Stimulated activated CD4-positive, alpha-beta T cell treated with anti-CD3 and anti-CD28 coated beads, Interleukin-12 subunit alpha, Interleukin-12 subunit beta, amount 100 ng/mL, for 48 hours (primary cell): ENCODE results near the gene MAEA.
A peak's percentile ranks its signal among the peaks of the same experiment; 100 is the strongest.
"Not testable (repeated sequence)": the region's sequence is repeated elsewhere in the genome, so short reads cannot be mapped to it uniquely, and the experiment has no call there.

Experiments
- DNase-seq, 3 donors: peaks; one replicate each; pipeline ENCODE4 v3.0.0-alpha.2; 2020; ENCODE audit warnings: low read depth in 2 of 3, low spot score in 1 of 3

Gene MAEA

DNA sequence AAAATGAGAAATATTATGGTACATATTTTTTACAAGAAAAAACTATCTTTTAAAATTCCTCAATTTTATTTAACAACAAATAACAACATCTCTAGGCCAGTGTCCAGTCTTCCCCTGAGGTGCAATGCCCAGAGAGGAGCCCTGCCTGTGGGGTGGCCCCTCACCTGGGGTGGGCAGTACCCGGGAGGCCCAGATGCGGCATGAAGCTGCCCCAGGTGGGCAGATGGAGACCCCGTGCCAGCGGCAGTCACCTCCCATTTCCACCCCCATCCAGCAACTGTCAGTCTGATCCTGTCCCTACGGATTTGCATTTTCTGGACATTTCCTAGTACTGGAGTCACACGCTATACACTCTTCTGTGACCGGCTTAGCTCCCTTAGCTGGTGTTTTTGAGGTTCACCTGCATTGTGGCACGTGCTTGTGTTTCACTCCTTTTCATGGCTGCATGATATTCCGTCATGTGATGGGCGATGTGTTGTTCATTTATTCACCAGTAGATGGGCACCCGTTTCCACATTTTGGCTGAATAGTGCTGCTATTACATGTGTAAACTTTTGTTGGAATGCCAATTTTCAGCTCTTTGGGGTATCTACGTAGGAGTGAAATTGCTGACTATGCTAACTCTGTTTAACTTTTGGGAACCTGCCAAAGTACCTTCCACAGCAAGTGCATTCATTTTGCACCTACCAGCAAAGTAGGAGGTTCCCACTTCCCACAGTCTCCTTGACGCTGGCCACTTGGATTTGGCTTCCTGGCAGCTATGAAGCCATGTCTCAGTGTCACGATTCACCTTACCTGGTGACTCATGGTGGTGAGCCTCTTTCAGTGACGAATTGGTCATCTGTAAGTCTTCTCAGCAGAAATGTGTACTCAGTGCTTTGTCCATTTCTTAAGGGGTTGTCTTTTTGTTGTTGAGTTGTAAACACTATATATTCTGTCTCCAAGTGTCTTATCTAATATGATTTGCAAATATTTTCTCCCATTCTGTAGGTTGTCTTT is 11.7 kb upstream of the MAEA start:
- DNase-seq, result no peak

DNA sequence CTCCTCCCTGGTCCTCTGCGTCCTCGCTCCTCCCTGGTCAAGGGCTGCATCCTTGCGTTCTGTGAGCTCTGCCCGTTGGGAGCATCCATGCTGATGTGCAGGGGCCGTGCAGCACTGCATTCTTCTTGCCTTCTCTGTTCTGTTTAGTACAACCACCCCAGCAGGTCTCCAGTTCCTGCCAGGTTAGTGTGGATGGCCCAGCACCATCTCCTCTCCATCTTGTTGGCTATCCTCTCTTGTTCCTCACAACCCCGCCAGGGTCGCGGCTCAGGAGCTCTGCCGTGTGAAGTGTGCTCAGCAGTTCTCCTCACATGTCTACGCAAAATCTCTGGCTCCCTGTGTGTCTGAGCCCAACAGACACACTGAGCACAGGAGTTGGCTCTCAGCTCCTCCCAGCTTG is 10.4 kb upstream of the MAEA start:
- no peak for DNase-seq

DNA sequence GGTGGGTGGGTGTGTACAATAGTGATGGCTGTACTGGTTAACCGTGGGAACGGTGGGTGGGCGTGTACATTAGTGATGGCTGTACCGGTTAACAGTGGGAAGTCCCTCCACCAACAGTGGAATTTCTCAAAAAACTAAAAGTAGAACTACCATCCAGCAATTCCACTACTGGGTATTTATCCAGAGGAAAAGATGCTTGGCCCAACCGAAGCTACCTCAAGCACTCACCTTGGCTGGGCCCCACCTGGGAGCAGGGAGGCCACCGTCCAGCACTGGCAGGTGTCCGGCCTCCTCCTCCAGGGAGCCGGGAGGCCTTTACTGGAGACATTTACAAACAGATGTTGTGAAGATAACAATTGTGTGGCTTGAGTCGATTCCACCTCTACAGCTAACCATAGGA is 6.0 kb upstream of the MAEA start:
- DNase-seq, result no peak

DNA sequence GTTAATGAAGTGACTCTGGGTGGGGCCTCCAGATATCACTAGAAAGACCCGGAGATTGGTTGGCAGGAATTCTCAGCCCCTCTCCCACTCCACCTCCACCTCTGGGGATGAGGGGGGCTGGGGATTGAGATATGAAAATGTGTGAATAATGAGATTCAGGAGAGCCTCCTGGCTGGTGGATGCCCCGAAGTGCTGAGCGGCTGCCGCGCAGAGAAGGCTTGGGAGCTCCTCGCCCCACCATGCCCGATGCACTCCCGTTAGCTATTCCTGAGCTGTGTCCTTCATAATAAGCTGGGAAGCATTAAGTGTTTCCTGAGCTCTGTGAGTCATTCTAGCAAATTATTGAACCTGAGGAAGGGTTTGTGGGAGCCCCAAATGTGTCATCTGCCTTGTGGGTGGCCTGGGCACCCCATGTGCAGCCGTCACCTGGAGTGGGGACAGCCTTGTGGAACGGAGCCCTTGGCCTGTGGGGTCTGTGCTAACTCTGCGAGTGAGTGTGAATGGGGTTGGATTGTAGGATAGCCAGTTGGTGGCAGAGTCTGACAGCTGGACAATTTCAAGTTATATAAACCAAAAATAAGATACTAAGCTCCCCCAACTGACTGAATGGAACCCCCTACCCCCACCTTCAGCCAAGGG is 4.4 kb upstream of the MAEA start:
- no peak for DNase-seq

DNA sequence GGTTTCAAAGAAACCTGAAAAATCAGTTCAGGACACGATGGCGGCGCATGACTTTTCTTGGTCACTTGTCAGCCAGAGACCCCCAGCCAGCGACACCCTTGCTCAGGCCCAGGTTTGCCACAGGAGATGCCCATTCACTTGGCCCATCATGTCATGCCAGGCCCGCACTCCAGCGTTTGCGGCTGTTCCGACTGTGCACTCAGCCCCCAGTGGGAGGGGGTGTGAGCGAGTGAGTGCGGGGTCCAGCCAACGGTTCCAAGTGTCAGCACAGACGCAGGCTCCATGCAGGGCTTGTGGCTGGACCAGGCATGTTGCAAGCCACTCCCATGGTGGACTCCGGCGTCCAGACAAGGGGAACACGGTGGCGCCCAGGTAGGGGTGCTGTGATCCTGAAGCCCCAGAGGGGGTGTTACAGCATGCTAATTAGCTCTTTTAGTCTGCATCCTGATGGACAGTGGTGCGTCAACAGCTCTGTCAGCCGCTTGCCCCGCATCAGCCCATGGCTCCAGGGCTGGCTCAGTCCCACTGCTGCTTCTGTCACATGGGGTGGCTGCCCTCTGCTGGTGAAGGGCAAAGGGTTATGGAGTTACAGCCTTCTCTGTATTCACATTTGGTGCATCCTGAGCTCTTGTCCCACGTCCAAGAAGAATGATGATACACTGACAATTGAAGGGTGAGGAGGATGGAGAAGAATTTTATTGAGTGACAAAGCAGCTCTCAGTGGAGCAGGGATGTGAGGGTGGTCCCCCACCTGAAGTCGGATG is 3.7 kb upstream of the MAEA start:
- DNase-seq, result peak in 2 of 3 donors; percentile 31 to 45

DNA sequence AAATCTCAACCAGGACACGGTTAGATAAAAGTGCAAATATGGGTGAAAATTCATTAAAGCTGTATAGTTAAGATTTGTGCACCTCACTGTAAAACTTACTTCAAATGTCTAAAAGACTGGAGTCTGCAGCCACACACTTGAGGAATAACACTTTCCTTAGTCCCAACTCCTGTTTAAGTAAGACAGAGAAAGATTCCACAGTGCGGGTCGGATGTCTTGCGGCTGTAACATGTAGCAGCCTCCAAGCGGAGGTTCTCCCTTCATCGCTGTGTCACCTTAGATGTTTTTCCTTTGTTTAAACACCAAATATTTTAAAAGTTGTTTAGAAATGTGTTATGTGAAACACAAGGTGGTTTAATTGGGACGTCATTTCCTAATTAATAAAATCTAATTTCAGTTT is 905 bp upstream of the MAEA start:
- no peak for DNase-seq

DNA sequence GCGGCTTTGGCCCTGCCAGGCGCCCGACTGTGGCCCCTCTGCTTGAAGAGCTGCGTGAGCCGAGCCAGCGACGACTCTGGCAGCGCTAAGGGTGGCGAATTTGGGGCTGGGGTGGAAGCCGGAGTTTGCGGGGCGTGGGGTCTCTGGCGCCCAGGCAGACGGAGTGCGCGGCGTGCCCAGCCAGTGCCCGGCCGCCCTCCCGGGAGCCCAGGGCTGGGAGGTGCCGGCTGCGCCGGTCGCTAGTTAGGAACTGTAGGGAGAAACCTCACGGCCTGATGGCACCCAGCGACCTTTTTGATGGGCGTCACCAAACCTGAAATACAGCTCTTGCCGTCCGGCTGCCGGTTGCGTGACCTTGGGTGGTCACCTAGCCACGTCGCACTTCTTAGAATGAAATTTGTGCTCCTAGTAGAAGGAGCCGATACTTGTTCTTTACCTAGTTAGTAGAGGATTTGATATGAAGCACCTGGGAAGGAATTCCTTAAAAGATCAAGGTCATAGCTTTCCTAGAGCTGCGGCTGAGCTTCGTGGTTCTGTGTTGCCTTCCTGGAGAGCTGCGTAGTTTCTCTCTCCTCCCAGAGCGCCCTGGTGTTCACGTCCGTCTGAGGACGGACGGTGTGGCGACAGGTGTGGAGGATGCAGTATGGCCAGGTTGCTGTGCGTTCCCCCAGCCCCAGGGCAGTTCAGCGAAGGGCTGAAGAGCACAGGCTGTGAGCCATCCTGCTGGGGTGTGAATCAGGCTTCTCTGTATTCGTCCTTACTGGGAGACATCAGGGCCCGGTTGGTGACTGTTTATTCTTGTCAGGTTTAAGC is 680 bp downstream of the MAEA start:
- no peak for DNase-seq

DNA sequence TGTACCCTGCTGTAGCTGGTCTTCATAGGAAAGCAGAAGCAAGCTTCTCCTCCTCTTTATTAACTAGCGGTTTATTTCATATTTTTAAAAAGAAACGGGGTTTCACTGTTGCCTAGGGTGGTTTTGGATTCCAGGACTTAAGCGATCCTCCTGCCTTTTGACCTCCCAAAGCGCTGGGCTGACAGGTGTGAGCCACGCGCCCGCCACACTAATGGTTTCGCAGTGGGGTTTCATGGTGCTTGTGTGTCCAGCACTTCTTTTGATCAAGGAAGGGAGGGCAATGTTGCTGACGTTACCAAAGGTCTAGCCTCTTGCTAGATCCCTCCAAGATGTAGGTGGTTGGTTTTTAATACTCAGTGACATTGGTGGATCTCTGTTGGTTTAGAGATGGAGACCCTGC is 1.4 kb downstream of the MAEA start:
- DNase-seq, result no peak

DNA sequence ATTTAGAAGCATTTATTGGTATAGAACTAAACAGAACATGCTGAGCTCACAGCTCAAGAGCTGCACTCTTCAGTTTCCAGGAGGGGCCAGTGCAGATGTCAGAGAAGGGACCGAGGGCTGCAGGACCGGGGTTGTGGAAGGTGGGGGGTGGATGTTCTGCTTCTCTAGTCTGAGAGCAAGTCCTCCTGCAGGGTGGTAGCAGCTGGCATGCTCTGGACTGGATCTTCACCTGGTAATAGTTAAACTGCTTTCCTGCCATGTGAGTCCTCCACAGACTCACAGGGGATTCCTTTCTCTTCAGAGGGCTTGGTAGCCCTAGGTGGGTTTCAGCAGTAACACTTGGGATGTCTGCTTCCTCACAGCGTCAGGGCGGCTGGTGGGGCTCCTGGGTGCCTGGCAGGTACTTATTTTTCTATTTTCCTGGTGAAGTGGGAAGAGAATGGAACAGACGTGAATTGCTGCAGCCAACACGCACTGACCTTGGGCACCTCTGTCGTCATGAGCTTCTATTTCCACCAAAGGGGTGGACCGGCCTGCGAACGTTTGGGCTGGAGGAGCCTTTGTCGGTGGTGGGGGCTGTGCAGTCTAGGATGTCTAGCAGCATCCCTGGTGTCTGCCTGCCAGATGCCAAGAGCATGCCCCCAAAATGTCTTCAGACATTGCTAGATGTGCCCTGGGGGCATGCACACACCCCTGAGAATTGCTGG is 2.5 kb downstream of the MAEA start:
- DNase-seq, result no peak

DNA sequence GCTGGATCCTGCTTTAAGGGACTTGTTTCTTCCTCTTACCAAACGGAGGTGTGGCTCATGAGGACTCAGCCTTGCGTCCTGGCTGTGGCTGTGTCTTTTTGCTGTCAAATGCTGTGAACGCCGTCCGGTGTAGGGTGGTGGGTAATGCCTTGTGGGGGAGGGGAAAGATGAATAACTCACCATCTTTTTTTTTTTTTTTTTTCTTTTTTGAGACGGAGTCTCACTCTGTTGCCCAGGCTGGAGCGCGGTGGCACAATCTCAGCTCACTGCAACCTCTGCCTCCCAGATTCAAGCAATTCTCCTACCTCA is 3.0 kb downstream of the MAEA start:
- not testable (repeated sequence) for DNase-seq

DNA sequence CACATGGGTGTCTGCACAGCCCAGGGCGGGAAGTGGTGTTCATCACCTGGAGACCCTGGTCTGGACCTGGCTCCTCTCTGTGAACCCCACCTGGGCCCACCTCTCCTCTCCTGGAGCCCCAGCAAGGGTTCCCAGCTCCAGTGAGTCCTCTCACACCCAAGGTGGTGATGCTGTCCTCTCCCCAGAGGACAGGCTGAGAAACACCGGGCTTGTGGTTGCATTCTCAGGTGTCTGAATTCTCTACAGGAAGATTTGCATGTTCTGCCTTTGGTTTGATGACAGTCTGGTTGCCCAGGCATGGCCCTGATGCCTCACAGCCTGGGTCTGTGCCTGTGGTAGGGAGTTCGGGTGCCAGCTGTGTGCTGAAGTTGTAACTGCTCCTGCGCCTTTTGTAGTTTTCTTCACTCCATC is 3.8 kb downstream of the MAEA start:
- DNase-seq, result no peak

DNA sequence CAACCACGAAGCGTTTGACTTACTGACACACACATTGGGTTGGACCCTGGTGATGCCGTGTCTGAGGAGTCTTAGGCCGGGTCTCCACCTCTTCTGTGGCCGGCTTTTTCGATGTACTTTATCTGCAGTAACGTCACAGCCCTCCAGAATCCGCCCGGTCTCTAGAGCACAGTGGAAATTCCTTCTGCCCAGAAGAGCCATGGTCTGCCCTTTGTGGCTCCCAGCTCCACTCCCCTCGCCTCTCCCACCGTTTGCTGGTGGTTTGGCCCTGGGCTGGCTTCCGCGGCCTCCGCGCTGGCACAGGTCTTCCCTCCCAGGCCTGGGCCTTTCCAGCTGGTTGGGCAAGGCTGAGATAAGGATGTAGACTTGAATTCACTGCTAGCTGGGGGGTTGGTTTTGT is 4.3 kb downstream of the MAEA start:
- no peak for DNase-seq

DNA sequence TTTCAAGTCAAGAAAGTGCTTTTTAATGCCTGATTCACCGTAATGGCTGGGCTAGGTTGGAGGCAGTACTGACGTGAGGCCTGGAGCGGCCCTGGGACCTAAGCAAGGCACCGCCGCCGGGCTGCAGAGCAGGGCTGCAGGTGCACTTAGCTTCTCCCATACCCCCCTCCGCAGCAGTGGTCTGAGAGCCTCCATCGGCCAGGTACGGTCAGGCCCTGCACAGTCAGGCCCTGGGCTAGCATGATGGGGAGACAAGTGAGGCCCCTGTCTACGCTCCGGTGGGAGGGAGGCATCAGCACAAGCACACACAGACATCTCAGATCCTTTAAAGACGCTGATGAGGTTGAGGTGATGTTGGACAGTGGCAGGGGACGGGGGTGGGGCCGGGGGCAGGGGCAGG is 4.7 kb downstream of the MAEA start:
- no peak for DNase-seq

DNA sequence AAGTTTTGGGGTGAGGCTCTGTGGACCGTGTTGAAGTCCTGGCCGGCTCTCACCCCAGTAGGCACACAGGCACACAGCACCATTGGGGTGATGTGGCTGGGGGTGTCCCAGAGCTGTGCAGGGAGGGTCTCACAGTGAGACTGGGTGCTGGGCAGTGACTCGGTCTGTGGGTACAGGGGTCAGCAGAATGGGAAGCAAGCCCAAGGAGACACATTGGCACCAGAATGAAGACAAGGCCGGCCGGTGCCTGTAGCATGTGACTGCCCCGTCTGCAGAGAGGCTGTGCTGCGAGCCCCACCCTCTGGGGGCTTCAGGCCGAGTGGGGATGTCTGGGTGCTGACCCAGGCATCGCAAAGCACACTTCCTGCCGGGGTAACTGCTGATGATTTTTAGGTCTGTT is 5.2 kb downstream of the MAEA start:
- no peak for DNase-seq

DNA sequence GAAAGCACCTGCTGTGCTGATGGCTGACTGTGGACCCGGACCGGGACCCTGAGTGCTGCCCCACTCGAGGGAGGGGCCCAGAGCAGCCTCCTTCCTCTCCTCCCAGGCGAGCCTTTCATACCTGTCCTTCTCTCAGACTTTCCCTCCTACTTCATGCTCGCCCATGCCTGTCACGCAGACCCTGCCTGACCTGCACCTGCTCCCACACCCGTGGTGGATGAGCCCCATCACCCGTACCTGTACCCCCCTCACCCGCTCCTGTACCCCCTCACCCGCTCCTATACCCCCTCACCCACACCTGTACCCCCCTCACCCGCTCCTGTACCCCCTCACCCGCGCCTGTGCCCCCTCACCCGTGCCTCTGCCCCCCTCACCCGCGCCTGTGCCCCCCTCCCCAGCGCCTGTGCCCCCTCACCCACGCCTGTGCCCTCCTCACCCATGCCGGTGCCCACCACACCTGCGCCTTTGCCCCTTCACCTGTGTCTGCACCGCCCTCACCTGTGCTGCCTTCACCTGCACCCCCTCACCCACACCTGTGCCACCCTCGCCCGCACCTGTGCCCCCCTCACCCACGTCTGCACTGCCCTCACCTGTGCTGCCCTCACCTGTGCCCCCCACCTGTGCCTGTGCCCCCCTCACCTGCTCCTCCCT is 5.8 kb downstream of the MAEA start:
- no peak for DNase-seq

DNA sequence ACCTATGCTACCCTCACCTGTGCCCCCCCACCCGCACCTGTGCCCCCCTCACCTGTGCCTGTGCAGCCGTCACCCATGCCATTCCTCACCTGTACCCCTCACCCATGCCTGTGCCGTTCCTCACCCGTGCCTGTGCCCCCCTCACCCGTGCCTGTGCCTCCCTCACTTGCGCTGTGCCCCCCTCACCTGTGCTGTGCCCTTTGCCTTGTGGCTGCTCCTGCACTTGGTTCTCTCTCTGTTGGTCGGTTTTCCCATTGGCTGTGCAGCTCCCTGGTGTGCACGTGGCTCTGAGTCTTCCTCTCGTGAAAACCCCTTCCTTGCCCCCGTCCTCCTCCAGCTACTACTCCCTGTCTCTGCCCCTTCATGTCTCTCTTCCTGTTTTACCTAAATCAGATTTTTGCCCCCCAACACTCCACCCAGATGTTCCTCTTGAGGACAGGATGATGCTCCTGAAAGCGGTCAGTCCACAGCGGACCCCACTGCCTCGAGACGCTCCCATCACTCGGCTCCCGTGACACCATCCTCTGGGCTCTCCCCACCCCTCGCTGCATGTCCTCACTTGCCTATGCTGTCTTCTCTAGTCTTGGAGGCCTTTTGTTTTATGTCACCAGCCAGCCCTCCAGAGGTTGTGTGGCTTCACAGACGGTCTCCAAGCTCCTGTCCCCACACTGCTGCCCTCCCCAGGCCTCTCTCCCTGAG is 6.8 kb downstream of the MAEA start:
- no peak for DNase-seq

DNA sequence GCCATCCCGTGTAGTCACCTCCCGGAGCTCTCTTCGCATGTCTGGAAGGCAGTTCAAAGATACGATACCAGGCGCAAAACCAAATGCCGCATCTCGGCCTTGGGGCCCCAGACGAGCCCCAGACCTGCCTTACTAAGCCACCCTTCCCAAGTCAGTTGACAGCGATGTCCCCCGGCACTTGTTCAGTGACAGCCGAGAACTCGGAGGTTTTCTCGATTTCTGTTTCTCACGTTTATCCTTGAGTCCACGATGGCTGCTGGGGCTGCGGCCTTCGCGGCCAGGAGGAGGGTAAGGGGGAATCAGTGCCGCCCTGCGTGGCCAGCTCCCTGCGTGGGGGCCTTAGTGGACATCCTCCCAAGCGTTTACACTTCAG is 7.3 kb downstream of the MAEA start:
- no peak for DNase-seq

DNA sequence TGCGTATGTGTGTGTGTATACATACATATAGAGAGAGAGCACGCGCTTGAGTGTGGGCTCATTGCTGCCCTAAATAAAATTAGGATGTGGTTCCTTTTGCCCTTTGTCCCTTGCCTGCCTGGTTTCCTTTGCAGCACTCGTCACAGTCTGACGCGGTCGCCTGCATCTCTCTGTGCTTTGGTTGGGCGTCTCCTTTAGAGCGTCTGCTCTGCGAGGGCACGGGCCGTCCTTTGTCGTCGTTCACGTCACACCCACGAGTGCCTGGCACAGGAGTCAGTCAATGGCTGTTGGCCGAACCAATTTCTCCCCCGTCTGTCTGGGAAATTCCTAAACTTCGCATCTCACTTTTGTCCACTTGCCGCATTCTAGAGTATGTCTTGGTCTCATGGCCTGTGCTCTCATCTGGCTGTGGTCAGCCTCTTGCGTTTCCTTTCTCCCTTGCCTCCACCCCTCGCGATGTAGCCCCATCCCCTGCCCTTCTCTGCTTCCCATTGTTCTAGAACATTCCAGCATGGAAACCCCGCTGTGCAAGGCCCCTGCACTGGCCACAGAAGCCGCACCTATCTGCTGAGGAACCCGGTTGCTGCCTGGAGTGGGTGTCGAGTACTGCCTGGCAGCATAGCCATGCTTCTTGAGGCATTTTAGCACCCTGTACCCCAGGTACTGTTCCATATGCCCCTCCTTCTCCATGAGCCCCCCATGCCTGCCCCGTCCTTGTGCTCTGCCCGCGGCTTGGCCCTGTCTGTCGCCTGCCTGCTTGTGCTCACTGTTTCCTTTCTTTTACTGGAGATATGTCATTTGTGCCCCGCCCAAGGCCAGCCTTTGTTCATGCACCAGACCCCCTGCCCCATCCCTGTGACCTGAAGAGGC is 8.0 kb downstream of the MAEA start:
- no peak for DNase-seq

DNA sequence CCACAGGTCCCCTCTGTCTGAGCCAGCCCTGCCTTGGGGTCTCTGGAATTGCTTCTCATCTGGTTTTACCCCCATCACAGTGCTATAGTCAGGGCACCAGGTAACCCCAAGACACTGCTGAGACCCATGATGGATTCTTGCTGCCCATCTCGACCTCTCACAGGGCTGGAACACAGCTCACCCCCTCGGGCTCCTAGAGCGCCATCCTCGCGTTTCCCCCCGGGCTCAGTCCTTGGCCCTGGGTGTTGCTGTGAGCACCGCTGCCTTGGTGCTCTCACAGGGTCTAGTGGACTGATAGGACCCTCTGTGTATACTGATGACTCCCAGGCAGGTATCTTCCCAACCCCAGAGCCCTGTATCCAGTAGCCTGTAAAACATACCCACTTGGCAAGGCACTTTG is 8.8 kb downstream of the MAEA start:
- no peak for DNase-seq
